PC-3 (cell line): ENCODE data around the gene PRXL2A.

ENCODE experiments used
- CTCF ChIP-seq: fragments of 300-600 bp; sonication (generic); conservative IDR thresholded peaks from 2 replicates; pipeline ENCODE4 v1.5.1; 2017; ENCODE audit warnings: antibody characterized with exemption, low read depth, mild to moderate bottlenecking, low read length
- EZH2 ChIP-seq: fragments of 300-600 bp; sonication (generic); IDR thresholded peaks from one replicate; pipeline ENCODE4 v1.6.1; 2017; ENCODE audit warnings: antibody characterized with exemption, mild to moderate bottlenecking, low read length; ENCODE audit not compliant: unreplicated experiment

- TF ChIP-seq CTCF (no peak), EZH2 (no peak)
Measured at GRCh38 chr10:80414142-80414895, 6.0 kb downstream of the PRXL2A start.
